ENCODE measurements around the gene KIAA1328. TPM values are rescaled to one million over a fixed set of nuclear protein-coding genes. Genes with fewer than 3 reads are reported as not detected.

Gene KIAA1328
- total RNA-seq, 1 donor from 2014 or later: 11.5 TPM

- no peaks in the 10 kb centered on the region for H4K20me1 ChIP-seq (ENCODE audit: low read depth)
- H3K79me2 ChIP-seq (ENCODE audit: low read depth): peaks cover 58% of the 10 kb centered on the region
- no peaks in the 10 kb centered on the region for H3K36me3 ChIP-seq
- H2AFZ ChIP-seq (replicated peaks): peak overlapping the region; percentile 96
- peaks cover 2% of the 10 kb centered on the region for H3K27me3 Mint-ChIP-seq (ENCODE audit: insufficient read depth, low read depth)
- TF ChIP-seq EZH2phosphoT487 (IDR thresholded peaks at IDR 0.05) (no peak), CTCF (IDR thresholded peaks at IDR 0.05) (no peak), EZH2 (IDR thresholded peaks at IDR 0.05) (no peak)
- H3K9me3 ChIP-seq (ENCODE audit: low read depth): no peaks in the 10 kb centered on the region
- H3K9ac ChIP-seq: peak overlapping the region; percentile 38
- peaks cover 17% of the 10 kb centered on the region for H3K9me3 Mint-ChIP-seq
- peaks cover 3% of the 10 kb centered on the region for H3K4me1 ChIP-seq
- no peak overlapping the region for H3K27ac ChIP-seq
- H3K4me3 ChIP-seq: peak overlapping the region; percentile 83
- H3K4me1 Mint-ChIP-seq: peaks cover 27% of the 10 kb centered on the region
- peaks cover 23% of the 10 kb centered on the region for H3F3A ChIP-seq (ENCODE audit: low read depth)
- peak overlapping the region; percentile 76 for H3K4me2 ChIP-seq
- peak overlapping the region; percentile 90 for H3K27ac Mint-ChIP-seq
- peak overlapping the region; percentile 89 for H3K4me3 Mint-ChIP-seq
- H3K27me3 ChIP-seq: no peaks in the 10 kb centered on the region
- peaks cover 25% of the 10 kb centered on the region for H3K36me3 Mint-ChIP-seq
- peak; percentile 73 for DNase-seq (ENCODE audit: low spot score)
Observed at GRCh38 chr18:36828157-36828629, 734 bp upstream of the KIAA1328 start.

- Mint-ChIP-seq H3K27ac (peak overlapping the region; percentile 34), H3K36me3 (peaks cover 15% of the 10 kb centered on the region), H3K27me3 (ENCODE audit: insufficient read depth, low read depth) (peaks cover 2% of the 10 kb centered on the region), H3K9me3 (peaks cover 8% of the 10 kb centered on the region), H3K4me1 (peaks cover 27% of the 10 kb centered on the region), H3K4me3 (peak overlapping the region; percentile 89)
- Histone ChIP-seq H3K4me2 (peak overlapping the region; percentile 76), H3K79me2 (ENCODE audit: low read depth) (peaks cover 48% of the 10 kb centered on the region), H3K4me1 (peaks cover 3% of the 10 kb centered on the region), H2AFZ (replicated peaks) (peak overlapping the region; percentile 96), H3K27me3 (no peaks in the 10 kb centered on the region), H3K9ac (no peak overlapping the region), H3K9me3 (ENCODE audit: low read depth) (no peaks in the 10 kb centered on the region), H3K4me3 (peak overlapping the region; percentile 83), H4K20me1 (ENCODE audit: low read depth) (no peaks in the 10 kb centered on the region), H3K27ac (no peak overlapping the region), H3K36me3 (peaks cover 4% of the 10 kb centered on the region), H3F3A (ENCODE audit: low read depth) (peaks cover 23% of the 10 kb centered on the region)
- TF ChIP-seq EZH2phosphoT487 (IDR thresholded peaks at IDR 0.05) (no peak), EZH2 (IDR thresholded peaks at IDR 0.05) (no peak), CTCF (IDR thresholded peaks at IDR 0.05) (no peak)
- peak; percentile 70 for DNase-seq (ENCODE audit: low spot score)
Observed at GRCh38 chr18:36829362-36830157, 633 bp downstream of the KIAA1328 start.

- DNase-seq (ENCODE audit: low spot score): no peak
- H3K4me1 Mint-ChIP-seq: peaks cover 27% of the 10 kb centered on the region
- no peak overlapping the region for H3K9ac ChIP-seq
- peaks cover 2% of the 10 kb centered on the region for H3K27me3 Mint-ChIP-seq (ENCODE audit: insufficient read depth, low read depth)
- no peaks in the 10 kb centered on the region for H3K27me3 ChIP-seq
- H3K27ac ChIP-seq: no peak overlapping the region
- no peak overlapping the region for H3K27ac Mint-ChIP-seq
- peaks cover 6% of the 10 kb centered on the region for H3K9me3 Mint-ChIP-seq
- peaks cover 12% of the 10 kb centered on the region for H3K36me3 Mint-ChIP-seq
- no peaks in the 10 kb centered on the region for H4K20me1 ChIP-seq (ENCODE audit: low read depth)
- H3K79me2 ChIP-seq (ENCODE audit: low read depth): peaks cover 43% of the 10 kb centered on the region
- H3K4me3 Mint-ChIP-seq: peak overlapping the region; percentile 89
- no peak overlapping the region for H2AFZ ChIP-seq (replicated peaks)
- H3K9me3 ChIP-seq (ENCODE audit: low read depth): no peaks in the 10 kb centered on the region
- peak overlapping the region; percentile 76 for H3K4me2 ChIP-seq
- peaks cover 4% of the 10 kb centered on the region for H3K36me3 ChIP-seq
- peaks cover 3% of the 10 kb centered on the region for H3K4me1 ChIP-seq
- TF ChIP-seq EZH2phosphoT487 (IDR thresholded peaks at IDR 0.05): no peak
- TF ChIP-seq EZH2 (IDR thresholded peaks at IDR 0.05): no peak
- TF ChIP-seq CTCF (IDR thresholded peaks at IDR 0.05): no peak
- H3K4me3 ChIP-seq: peak overlapping the region; percentile 83
- peaks cover 23% of the 10 kb centered on the region for H3F3A ChIP-seq (ENCODE audit: low read depth)
Observed at GRCh38 chr18:36830158-36830495, 1.2 kb downstream of the KIAA1328 start.

All from neural progenitor cell (in vitro differentiated cells).